NCI-H748 (cell line): ENCODE results near the gene RASA3.
"Not testable (repeated sequence)": the region's sequence is repeated elsewhere in the genome, so short reads cannot be mapped to it uniquely, and the experiment has no call there.

Experiments used
- DNase-seq: peaks from one replicate; lab custom pipeline; 2025; ENCODE audit not compliant: unreplicated experiment; lab: John Stamatoyannopoulos, UW

The RASA3 gene

DNA sequence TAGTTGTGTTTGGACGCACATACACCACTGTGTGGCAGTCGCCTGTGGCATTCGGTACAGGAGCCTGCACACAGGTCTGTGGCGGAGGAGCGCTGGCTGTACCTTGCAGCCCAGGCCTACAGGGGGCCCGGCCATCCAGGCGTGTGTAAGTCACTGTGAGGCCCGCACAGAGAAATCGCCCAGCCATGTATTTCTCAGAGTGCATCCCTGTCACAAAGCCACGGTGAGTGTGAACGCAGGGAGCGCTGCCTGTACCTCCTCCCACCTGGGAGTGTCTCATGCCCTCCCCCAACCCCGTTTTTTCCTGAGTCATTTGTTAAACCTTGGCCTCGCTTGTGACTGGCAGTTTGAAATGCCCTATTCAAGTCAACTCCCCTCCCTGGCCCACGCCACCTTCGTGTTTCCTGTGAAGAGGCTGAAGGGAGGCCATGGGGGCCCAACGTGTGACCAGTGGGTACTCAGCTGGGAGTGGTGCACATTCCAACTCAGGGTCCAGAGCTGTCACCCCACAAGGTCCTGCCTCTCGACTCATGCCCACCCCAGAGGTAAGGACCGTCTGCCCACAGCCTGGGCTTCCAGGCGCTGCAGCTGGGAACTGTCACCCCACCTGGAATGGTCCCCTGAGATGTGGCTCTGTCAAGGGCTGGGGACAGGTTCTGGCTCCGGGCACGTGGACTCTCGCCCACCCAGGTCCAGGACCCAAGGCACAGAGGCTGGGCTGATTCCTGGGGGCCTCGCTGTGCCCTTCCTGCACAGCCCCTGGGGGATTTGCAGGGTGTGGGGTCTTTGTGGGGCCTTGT, 11.6 kb upstream of the RASA3 start:
- no peak for DNase-seq

DNA sequence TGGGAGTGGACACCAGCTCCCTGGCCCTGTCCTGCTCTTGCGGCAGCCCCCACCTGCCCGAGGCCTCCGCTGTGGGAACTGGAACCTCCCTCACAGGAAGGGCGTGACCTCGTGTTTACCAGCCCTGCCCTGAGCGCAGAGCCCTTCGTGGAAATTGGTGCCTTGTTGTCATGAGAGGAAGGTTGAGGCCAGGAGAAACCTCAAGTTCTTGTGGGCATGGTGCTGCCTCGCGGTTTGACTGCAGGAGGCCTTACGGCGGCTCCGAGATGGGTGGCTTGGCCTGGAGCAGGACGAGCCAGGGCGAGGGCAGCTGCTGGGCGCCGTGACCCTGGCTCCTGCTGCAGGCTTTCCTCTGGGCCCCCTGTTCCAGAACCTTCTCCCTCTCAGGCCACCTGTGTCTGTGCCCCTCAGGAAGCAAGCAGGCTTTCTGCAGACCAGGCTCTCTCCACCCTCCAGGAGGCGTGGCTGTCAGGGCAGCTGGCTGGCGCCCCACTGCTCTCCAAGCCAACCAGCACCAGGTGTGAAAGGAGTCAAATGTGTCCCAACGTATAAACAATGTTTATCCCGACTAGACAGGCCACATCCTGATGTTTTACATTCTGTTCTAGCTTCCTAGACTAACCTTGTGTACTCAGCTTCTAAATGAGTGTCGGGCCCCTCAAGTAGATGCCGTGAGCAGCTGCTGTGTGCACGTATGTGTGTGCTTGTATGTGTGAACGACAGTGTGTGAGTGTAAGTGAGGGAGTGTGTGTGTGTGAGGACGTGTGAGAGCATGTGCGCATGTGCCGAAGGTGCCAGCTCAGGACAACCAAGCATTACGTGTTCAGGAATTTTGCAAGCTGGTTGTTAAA, 10.4 kb upstream of the RASA3 start:
- DNase-seq, result peak; percentile 95

DNA sequence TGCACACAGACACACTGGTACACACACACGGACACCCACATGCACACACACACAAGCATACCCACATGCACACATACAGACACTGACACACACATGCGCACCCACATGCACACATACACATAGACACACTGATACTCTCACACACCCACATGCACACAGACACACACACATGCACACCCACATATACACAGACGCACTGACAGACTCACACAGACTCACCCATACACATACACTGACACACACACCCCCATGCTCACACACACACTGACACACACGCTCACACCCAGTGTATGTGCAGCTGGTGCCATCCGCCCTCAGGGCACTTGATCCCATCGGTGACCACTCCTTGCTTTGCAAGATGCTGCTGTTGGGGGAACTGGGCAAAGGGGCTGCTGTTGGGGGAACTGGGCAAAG, 9.7 kb upstream of the RASA3 start:
- DNase-seq, result no peak

DNA sequence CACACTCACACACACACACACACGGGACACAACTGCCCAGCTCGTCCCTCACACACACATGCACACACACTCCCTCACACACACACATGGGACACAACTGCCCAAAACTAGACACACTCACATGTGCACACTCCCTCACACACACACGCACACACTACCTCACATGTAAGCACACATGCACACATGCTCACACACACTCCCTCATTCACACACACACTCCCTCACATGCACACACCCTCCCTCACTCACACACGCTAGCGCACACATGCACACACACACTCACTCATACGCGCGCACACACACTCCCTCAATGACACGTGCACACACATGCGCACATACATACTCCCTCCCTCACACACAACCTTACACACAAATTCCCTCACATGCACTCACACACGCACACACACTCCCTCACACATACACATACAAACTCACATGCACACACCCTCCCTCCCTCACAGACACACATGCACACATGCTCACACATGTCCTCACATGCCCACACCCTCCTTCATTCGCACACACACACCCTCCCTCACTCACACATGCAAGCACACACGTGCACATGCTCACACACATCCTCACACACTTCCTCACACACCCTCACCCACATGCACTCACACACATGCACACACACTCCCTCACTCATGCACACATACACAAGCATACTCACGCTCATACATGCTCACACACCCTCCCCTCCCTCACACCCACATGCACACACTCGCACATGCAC, 9.0 kb upstream of the RASA3 start:
- no peak for DNase-seq

DNA sequence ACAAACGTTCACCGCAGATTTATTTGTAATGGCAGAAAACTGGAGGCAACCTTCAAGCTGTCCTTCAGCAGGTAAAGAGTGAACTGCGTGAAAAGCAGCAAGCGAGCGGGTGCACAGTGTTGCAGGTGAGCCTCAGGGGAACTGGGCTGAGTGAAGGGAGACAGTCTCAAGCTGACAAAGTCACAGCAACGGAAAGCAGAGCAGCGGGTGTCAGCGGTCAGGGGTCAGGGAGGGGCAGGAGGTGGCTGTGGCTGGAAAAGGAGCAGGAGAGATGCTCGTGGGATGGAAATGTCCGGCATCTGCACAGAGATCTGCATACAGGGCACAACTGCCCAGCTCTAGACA, 8.5 kb upstream of the RASA3 start:
- DNase-seq, result no peak

DNA sequence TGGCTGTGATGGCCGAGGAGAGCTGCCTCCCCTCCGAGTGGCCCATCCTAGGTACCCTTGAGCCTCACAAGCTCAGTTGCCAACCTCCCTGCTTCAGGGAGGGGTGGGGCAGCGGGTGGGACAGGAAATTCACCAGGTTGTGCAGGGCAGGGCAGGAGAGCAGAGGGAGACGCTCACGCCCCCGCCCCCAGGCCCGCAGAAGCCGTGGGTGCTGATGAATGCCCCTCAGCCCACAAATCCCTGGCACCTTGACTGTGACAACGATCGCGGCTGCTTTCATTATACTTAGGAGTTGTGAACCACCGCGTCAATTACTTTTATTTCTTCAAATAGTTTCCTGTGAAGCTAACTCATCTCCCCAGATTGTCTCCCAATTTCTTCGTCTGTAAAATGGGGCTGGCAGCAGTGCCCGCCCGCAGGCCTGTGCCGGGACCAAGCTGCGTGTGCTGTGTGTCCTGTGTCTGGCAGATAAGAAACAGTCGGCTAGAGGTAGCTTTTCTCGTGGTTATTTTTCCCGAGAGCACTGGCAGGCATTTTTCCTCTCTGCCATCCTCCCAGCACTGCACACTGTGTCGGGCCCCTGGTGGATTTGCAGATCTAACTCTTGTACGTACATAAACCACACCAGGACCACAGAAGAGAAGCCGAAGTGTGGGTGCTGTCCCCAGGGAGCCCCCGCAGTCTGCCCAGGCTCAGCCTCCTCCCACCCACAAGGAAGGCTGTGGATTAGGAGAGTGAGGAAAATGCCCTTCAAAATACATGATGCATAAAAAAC, 7.9 kb upstream of the RASA3 start:
- no peak for DNase-seq

DNA sequence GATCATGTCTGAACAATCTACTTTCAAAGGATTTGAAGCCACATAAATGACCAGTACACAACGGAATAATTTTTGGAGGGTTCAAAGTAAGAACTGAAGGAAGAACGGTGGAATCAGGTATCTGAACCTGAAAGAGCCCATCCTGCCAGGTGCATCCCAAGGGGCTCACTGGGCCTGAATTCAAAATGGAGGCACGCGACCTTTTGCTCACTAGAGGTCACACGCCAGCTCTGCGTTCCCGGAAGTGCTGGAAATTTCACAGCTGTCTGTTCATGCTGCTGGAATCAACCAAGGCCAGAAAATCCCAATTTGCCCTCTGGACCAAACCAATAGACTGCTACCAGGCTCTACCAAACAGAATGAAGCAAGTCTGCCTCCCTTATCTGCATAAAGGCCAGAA, 4.2 kb upstream of the RASA3 start:
- DNase-seq, result no peak

DNA sequence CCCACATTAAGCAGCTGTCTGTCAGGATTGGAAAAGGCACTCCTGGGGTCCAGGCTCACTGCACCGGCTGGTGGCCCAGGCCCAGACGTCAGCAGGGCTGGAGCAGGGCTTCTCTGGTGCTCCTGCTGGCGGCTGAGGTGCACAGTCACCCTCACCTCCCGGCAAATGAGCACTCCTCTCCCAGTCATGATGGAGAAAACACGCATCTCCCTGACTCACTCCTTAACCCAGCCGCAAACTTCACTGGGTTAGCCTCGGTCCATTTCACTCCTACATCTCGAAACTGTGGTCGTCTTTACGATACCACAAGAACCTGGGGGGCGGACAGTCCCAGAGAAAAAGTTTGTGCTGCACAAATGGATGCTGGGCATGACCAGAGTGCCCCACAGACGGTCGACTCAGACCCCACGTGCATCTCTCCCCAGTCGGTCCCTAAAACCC, 3.3 kb upstream of the RASA3 start:
- DNase-seq, result no peak

DNA sequence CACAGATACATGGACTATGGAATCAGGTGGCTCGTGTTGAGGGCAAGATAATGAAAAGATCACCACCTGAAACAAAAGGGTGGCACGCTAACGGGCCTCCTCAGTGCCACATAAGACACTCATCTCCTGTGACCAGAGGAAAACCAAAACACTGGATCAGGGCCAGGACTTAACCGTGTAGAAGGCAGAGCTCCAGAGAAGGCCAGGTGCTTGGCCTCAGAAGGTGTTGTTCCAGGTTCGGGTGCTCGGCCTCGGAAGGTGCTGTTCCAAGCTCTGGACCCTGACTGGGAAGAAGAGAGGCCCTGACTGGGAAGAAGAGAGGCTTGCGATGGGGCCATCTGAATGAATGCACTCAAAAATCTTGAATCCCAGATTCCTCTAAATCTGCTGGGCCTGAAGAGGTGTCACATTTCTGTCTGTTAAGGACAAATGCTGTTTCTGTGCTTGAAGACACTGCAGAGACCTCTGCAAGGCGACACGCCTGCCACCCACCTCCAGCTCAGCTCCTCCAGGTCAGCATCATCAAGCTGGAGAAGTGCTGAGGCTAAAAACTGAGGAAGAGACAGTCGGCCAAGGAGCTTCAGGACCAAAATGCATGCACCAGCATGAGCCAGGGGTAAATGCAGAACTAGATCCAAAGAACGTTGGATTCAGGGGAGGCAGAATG, 2.7 kb upstream of the RASA3 start:
- DNase-seq, result no peak

DNA sequence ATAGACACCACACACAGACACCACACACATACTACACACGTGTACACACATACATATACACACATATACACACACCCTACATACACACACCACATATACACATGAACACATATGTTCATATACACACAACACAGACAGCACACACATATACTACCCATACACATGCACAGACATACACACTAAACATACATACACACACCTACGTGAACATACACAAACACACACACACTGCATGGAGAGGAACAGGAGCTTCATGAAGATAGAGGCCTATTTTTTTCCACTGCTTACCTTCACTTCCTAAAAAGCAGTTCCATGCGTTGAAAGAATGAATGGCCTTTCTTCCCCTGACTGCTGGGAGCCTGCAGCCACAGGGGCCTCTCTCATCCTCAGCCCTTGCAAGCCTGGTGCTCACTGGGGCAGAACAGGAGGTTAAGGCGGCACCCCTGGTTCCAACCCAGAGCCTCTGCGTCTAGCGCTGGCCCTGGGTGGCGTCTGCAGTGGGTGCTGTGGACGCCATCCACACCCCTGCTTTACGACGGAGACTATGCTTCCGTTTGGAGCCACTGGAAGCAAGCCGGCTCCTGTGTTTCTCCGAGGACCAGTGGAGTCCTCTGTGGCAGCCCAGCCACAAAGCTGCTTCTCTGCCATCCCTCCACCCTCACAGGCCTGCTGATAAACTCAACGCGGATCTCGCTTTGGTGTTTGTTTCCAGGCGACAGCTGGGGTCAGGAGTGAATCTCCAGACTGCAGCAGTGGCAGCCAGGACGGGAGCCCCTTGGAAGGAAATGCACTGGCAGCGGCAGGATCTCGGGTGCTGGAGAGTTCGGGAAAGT, 1.9 kb upstream of the RASA3 start:
- DNase-seq, result no peak

DNA sequence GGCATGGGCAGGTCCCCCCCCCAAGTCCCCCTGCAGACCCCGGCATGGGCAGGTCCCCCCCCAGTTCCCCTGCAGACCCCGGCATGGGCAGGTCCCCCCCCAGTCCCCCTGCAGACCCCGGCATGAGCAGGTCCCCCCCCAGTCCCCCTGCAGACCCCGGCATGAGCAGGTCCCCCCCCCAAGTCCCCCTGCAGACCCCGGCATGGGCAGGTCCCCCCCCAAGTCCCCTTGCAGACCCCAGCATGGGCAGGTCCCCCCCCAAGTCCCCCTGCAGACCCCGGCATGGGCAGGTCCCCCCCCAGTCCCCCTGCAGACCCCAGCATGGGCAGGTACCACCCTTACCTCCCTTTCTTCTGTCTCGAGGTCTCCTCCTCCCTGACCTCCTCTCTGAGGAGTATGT, 1.1 kb upstream of the RASA3 start:
- not testable (repeated sequence) for DNase-seq

DNA sequence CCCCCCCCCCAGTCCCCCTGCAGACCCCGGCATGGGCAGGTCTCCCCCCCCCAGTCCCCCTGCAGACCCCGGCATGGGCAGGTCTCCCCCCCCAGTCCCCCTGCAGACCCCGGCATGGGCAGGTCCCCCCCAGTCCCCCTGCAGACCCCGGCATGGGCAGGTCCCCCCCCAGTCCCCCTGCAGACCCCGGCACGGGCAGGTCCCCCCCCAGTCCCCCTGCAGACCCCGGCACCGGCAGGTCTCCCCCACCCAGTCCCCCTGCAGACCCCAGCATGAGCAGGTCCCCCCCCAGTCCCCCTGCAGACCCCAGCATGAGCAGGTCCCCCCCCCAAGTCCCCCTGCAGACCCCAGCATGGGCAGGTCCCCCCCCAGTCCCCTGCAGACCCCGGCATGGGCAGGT, 703 bp upstream of the RASA3 start:
- not testable (repeated sequence) for DNase-seq

DNA sequence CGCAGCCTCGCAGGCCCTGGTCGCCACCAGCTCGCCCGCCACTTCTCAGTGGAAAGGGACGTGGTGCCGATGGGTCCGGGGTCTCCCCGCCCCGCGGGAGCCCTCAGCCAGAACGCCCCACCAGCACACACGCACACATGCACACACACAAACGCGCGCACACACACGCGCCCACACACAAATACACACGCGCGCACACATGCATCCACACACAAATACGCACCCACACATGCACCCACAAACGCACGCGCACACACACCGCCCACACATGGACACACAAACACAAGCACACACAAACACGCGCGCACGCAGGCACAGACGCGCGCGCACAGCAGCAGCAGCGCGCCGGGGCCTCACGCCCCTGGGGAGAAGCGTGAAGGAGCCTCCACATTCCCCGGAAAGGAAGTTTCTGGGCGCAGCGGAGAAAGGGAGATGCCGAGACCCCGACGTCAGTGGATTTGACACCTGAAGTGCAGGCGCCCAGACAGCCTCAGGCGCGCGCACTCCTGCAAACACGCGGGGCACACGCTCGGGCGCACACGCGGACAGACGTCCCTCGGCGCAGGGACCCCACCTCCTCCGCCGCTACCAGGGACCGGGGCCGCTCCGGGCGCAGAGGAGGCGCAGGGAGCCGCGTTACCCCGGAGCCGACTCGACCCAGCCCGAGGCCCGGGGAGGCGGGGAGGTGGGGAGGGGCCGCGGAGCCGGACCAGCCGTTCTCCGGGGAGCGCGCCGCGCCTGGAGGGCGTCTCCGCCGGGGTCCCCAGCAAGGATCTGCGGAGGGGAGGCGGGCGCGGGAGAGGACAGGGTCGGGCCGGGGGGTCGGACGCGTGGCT, 622 bp downstream of the RASA3 start:
- DNase-seq, result peak; percentile 62

DNA sequence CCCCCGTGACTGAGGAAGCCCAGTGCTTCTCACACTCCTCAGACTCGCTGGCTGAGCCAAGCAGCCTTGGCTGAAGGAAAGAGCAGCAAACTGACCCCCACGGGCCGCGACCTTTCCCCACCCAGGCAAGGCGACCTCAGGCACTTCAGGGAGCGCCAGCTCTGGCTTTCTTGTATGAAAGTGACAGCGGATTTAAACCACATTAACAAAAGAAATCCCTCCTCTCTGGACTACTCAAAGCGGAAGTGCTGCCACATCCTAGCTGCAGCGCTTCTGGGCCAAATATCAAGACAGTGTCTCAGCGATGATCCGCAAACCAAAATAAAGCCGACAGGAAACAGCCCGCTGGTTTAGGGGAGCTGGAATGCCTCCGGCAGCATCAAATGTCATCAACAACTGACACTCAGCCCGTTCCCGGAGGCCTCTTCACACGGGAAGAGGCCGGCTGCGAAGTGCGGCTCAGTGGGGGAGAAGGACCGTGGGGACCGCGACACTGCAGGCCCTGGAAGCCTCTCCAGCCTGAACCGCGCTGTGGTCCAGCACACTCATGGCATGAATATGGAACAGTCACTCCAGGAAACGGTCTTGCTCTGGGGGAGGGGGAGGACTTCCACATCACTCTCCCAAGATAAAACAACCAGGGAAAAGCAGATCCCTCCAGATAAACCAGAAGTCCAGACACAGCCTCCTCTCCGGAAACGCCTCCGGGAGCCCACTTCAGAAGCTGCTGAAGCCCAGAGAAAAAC, 1.4 kb downstream of the RASA3 start:
- DNase-seq, result peak; percentile 77

DNA sequence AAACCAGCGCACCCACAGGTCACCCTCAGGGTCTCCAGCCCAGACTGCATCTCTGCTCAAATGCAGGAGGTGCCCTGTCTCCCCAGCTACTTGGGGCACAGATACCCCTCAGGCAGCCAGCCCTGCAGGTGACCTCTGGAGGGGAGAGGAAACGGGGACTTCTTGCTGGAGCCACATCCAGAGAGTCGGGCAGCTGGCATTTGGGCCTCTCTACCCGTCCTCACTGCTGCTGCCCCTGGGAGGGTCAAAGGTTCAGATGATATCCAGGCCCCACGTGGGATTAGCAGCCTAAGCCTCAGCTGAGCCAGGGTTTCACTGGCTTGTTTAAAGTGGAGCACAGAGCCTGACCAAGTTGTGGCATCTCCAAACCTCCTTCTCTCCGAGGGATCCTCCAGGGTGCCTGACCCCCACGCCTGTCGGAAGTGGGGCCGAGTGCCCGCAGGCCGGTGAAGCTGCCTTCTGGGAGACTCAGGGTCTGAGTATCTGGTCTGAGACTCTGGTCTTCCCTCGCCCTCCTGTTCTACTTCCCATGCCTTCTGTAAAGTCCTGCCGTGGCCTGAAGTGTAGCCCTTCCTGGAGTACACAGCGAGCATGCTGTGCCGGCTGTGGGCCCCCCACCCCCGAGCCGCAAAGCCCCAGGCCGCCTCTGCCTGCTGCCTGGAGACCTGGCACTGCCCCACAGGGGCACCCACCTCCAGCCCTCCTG, 2.1 kb downstream of the RASA3 start:
- DNase-seq, result no peak

DNA sequence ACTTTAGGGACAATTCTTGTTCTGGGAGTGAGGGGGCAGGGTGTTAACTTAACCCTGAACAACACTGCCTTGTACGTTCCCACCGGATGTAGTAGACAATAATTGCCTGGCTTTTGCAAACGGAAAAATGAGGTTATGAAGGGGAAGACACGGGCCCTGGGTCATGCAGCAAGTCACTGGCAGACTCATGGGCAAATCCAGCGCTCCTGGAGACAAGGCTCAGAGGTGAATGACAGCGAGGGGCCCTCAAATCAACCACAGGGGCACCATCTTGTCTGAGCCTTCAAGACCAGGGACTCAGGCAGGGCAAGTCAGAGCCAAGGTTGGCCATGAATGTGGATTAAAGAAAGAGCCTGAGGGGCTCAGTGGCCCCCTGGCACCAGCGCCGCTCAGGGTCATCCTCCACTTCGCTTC, 2.8 kb downstream of the RASA3 start:
- no peak for DNase-seq
